ENCODE measurements around the gene KRTAP10-5.

GRCh38 chr21:44550807-44551206 is 29.6 kb downstream of the KRTAP10-5 start:
- TF ChIP-seq CTCF (IDR thresholded peaks at IDR 0.05) (no peak), POLR2A (IDR thresholded peaks at IDR 0.05; ENCODE audit: low read depth) (no peak)
